A549 treated with CORT108297 at 1 μM for 4 hours (cell line): ENCODE data around the gene NFATC3. TPM values are rescaled to one million over a fixed set of nuclear protein-coding genes. Genes with fewer than 3 reads are reported as not detected.

Experiments used
- total RNA-seq: library from RNA; stranded (reverse); fragments of 200-300 nt; extraction: Qiagen RNA extraction; gene quantifications from 5 replicates; pipeline ENCODE4 v1.2.3, GENCODE V29; 2022

The NFATC3 gene
- total RNA-seq, result 14.5 to 15.4 TPM (median 14.9 TPM) in 5 replicates

GRCh38 chr16:68085259-68086071, at the start of gene NFATC3:
TSS of gene NFATC3 (plus strand) at chr16:68085370. CDS start at chr16:68085682, 312 bp downstream.

GRCh38 chr16:68235887-68236136, 150.6 kb downstream of the NFATC3 start, which contains the start of gene ESRP2:
TSS of gene ESRP2 (minus strand) at chr16:68236127. CDS start at chr16:68236045, 82 bp downstream.

GRCh38 chr16:68244903-68245853, 160.0 kb downstream of the NFATC3 start, which contains the start of gene PLA2G15:
TSS of gene PLA2G15 (plus strand) at chr16:68245373. CDS start at chr16:68245427, 54 bp downstream.

DNA sequence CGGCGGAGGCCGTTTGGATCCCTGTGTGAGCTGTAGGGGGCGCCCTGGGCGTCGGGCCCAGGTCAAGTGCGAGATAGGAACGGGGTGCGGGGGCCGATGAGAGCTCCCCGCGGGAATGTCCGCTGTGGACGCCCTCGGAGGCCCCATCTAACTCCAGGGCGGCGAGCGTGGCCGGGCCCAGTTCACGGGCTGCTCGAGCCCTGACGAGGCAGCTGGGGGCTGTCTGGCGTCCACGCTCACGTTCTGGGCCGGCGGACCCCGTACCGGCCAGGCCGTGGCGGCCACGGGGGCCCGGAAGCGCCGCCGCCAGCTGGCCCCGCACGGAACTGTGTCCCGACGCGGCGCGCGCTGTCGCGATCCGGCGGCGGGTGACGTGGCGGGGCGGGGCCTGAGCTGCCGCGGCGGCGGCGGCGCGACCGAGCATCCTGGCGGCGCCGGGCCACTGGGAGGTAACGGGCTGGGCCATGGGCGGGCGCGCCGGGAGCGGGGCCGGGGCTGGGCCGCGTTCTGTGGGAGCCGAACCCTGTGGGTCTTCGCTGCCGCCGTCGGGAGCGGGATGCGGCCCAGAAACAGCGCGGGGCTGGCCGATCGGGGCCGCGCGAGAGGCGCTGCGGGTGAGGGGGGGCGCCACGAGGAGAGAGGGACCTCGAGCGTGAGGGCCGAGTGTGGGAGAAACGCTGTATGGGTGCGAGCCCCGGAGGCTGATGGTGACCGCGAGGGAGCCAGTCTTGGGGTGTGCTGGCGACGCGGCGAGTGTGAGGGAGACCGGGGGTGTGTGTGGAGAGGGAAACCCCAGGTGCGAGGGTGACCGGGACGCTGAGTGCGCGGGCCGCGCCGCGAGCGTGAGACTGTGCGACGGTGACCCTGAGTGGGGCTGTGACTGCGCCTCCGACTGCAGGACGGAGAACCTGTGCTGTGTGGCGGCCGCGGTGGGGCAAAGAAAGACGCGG, 179.2 kb downstream of the NFATC3 start, which contains the start of gene SLC7A6:
Gene SLC7A6, plus strand, starts transcription at position 399 of the 950 bp plus-strand sequence. CDS start 10,201 bp downstream, outside the sequence.

Other genes with a start within 250 kb of the NFATC3 start
- 26.4 to 43.9 TPM (median 41.9 TPM) in 5 replicates for gene THAP11, start 243.1 kb upstream of the NFATC3 start, total RNA-seq
- 226 to 250 TPM (median 240 TPM) in 5 replicates for gene NUTF2, start 238.4 kb upstream of the NFATC3 start, total RNA-seq
- gene CENPT, start 237.7 kb upstream of the NFATC3 start, total RNA-seq, result 25.7 to 33.9 TPM (median 29.4 TPM) in 5 replicates
- gene EDC4, start 212.3 kb upstream of the NFATC3 start, total RNA-seq, result 42.6 to 67.0 TPM (median 63.9 TPM) in 5 replicates
- 0.14 to 0.32 TPM (median 0.27 TPM) in 4 of 5 replicates, not detected in the other for gene NRN1L, start 200.5 kb upstream of the NFATC3 start, total RNA-seq
- gene PSKH1, start 192.1 kb upstream of the NFATC3 start, total RNA-seq, result 11.0 to 19.4 TPM (median 16.2 TPM) in 5 replicates
- gene CTRL, start 153.5 kb upstream of the NFATC3 start, total RNA-seq, result 1.2 to 2.7 TPM (median 1.6 TPM) in 5 replicates
- gene PSMB10, start 148.5 kb upstream of the NFATC3 start, total RNA-seq, result 36.5 to 61.0 TPM (median 54.1 TPM) in 5 replicates
- 6.5 to 12.5 TPM (median 11.5 TPM) in 5 replicates for gene LCAT, start 141.2 kb upstream of the NFATC3 start, total RNA-seq
- gene SLC12A4, start 116.7 kb upstream of the NFATC3 start, total RNA-seq, result 23.7 to 35.7 TPM (median 32.6 TPM) in 5 replicates
- not detected in 5 replicates for gene DPEP3, start 104.9 kb upstream of the NFATC3 start, total RNA-seq
- not detected in 5 replicates for gene DPEP2, start 85.9 kb upstream of the NFATC3 start, total RNA-seq
- gene DPEP2NB, start 69.5 kb upstream of the NFATC3 start, total RNA-seq, result not detected in 5 replicates
- 17.0 to 20.9 TPM (median 20.2 TPM) in 5 replicates for gene DDX28, start 62.1 kb upstream of the NFATC3 start, total RNA-seq
- gene DUS2, start 62.1 kb upstream of the NFATC3 start, total RNA-seq, result 16.2 to 19.8 TPM (median 17.6 TPM) in 5 replicates
- 0.09 to 0.14 TPM (median 0.14 TPM) in 3 of 5 replicates, not detected in the others for gene ESRP2, start 150.8 kb downstream of the NFATC3 start, total RNA-seq
- gene PLA2G15, start 160.0 kb downstream of the NFATC3 start, total RNA-seq, result 12.2 to 16.1 TPM (median 15.3 TPM) in 5 replicates
- 28.6 to 35.7 TPM (median 31.8 TPM) in 5 replicates for gene SLC7A6, start 179.2 kb downstream of the NFATC3 start, total RNA-seq
- gene SLC7A6OS, start 225.6 kb downstream of the NFATC3 start, total RNA-seq, result 11.4 to 13.9 TPM (median 12.1 TPM) in 5 replicates
- 29.9 to 35.1 TPM (median 30.7 TPM) in 5 replicates for gene PRMT7, start 225.6 kb downstream of the NFATC3 start, total RNA-seq